H1 (cell line): ENCODE data around the gene RGS6. TPM values are rescaled to one million over a fixed set of nuclear protein-coding genes. Genes with fewer than 3 reads are reported as not detected.

Source experiments
- CTCF ChIA-PET: fragments of 300-600 bp; sonication (Branson Sonifier 250); formaldehyde crosslinking; loops from one replicate; lab custom pipeline; 2021; ENCODE audit not compliant: partially characterized antibody; lab: Charles Lee
- POLR2A ChIA-PET: fragments of 300-600 bp; sonication (Branson Sonifier 250); formaldehyde crosslinking; loops from one replicate; lab custom pipeline; 2021; ENCODE audit warnings: inconsistent platforms; ENCODE audit not compliant: partially characterized antibody; lab: Charles Lee
- DNase-seq, 2 experiments: peaks; one replicate each; pipeline versions ENCODE4 v3.0.0 to v3.0.0-alpha.2; 2010 to 2022; ENCODE audit warnings: low spot score in 2 of 2, low read depth in 1 of 2, mixed read lengths in 1 of 2
- FAIRE-seq: peaks from 2 replicates; lab custom pipeline; 2011; peaks lifted over from hg19 to GRCh38; lab: Jason Lieb, UNC
- H2AFZ ChIP-seq: 2 replicates; pipeline ENCODE4 v1.8.1; 2012; ENCODE audit warnings: low read length, inconsistent platforms
- H2AK5ac ChIP-seq: 2 replicates; pipeline ENCODE4 v1.6.1; 2013; ENCODE audit warnings: low read depth, low read length
- H2BK120ac ChIP-seq: replicated peaks from 2 replicates; pipeline ENCODE3; 2013; ENCODE audit warnings: low read depth, low read length, inconsistent platforms
- H2BK12ac ChIP-seq: 2 replicates; pipeline ENCODE4 v1.6.1; 2013; ENCODE audit warnings: low read depth, low read length
- H2BK15ac ChIP-seq: 2 replicates; pipeline ENCODE4 v1.6.1; 2013; ENCODE audit warnings: low read length
- H2BK20ac ChIP-seq: 2 replicates; pipeline ENCODE4 v1.6.1; 2013; ENCODE audit warnings: low read length
- H2BK5ac ChIP-seq: 2 replicates; pipeline ENCODE4 v1.6.1; 2013; ENCODE audit warnings: low read depth, low read length
- H3K14ac ChIP-seq: 2 replicates; pipeline ENCODE4 v1.6.1; 2013; ENCODE audit warnings: inconsistent platforms; ENCODE audit not compliant: insufficient read length
- H3K18ac ChIP-seq: 2 replicates; pipeline ENCODE4 v1.6.1; 2013; ENCODE audit warnings: low read length; ENCODE audit errors: extremely low read depth
- H3K23ac ChIP-seq: 2 replicates; pipeline ENCODE4 v1.6.1; 2013; ENCODE audit warnings: inconsistent platforms; ENCODE audit not compliant: insufficient read length
- H3K23me2 ChIP-seq: 2 replicates; pipeline ENCODE4 v1.6.1; 2013; ENCODE audit warnings: low read depth, low read length
- H3K27ac ChIP-seq: 2 replicates; pipeline ENCODE4 v1.6.1; 2011; ENCODE audit warnings: low read depth, low read length, inconsistent platforms
- H3K27me3 ChIP-seq, 4 experiments: replicated peaks in 1 of 4; 1 replicate in 1 of 4; 2 replicates in 3 of 4; pipeline versions ENCODE4 v1.6.1 to v1.8.1; 2011 to 2013; ENCODE audit warnings: low read length in 3 of 4, mild to moderate bottlenecking in 3 of 4, inconsistent platforms in 2 of 4, mixed read lengths in 2 of 4, moderate library complexity in 1 of 4; ENCODE audit not compliant: control insufficient read depth in 3 of 4, insufficient read depth in 3 of 4; ENCODE audit errors: extremely low read depth in 1 of 4
- H3K36me3 ChIP-seq, 4 experiments: 2 replicates each; pipeline versions ENCODE4 v1.6.1 to v1.8.1; 2011 to 2013; ENCODE audit warnings: mild to moderate bottlenecking in 4 of 4, low read length in 3 of 4, moderate library complexity in 2 of 4, control low read depth in 1 of 4, inconsistent platforms in 1 of 4; ENCODE audit not compliant: insufficient read depth in 4 of 4, control insufficient read depth in 2 of 4
- H3K4ac ChIP-seq: replicated peaks from 2 replicates; pipeline ENCODE3; 2013; ENCODE audit warnings: low read length, low read depth, mixed read lengths, inconsistent platforms; ENCODE audit not compliant: insufficient read length
- H3K4me1 ChIP-seq, 4 experiments: replicated peaks in 1 of 4; 1 replicate in 1 of 4; 2 replicates in 3 of 4; pipeline versions ENCODE4 v1.6.1 to v1.8.1; 2011 to 2013; ENCODE audit warnings: low read length in 3 of 4, inconsistent platforms in 2 of 4, mixed read lengths in 1 of 4; ENCODE audit not compliant: insufficient read depth in 4 of 4, control insufficient read depth in 3 of 4
- H3K4me2 ChIP-seq, 2 experiments: 2 replicates each; pipeline versions ENCODE4 v1.6.1 to v1.8.1; 2011 to 2013; ENCODE audit warnings: low read depth in 2 of 2, low read length in 2 of 2, control low read depth in 1 of 2, inconsistent platforms in 1 of 2, mild to moderate bottlenecking in 1 of 2; ENCODE audit not compliant: insufficient read depth in 1 of 2
- H3K4me3 ChIP-seq, 4 experiments: fragments of 200-600, 300-600 bp in 1 of 4; sonication (generic), shearing (Covaris generic), sonication (Bioruptor Twin) in 1 of 4; 2 replicates each; pipeline versions ENCODE4 v1.5.1 to v1.8.1; 2011 to 2016; ENCODE audit warnings: low read length in 4 of 4, low read depth in 3 of 4, control low read depth in 2 of 4, inconsistent platforms in 2 of 4, mild to moderate bottlenecking in 2 of 4, mixed read lengths in 1 of 4, moderate library complexity in 1 of 4; ENCODE audit not compliant: insufficient read depth in 2 of 4; ENCODE audit errors: extremely low read depth in 1 of 4
- H3K56ac ChIP-seq: replicated peaks from 2 replicates; pipeline ENCODE3; 2013; ENCODE audit warnings: low read depth, mild to moderate bottlenecking, mixed read lengths, low read length, inconsistent platforms; ENCODE audit not compliant: insufficient read length
- H3K79me1 ChIP-seq: 2 replicates; pipeline ENCODE4 v1.6.1; 2013; ENCODE audit warnings: low read depth, low read length, control low read depth
- H3K79me2 ChIP-seq, 2 experiments: 2 replicates each; pipeline versions ENCODE4 v1.6.1 to v1.8.1; 2012 to 2013; ENCODE audit warnings: low read length in 2 of 2, mild to moderate bottlenecking in 2 of 2, inconsistent platforms in 1 of 2; ENCODE audit not compliant: insufficient read depth in 2 of 2, control insufficient read depth in 1 of 2
- H3K9ac ChIP-seq, 4 experiments: replicated peaks in 1 of 4; 1 replicate in 1 of 4; 2 replicates in 3 of 4; pipeline versions ENCODE4 v1.6.1 to v1.8.1; 2011 to 2013; ENCODE audit warnings: low read depth in 3 of 4, low read length in 3 of 4, control low read depth in 2 of 4, mild to moderate bottlenecking in 2 of 4, moderate library complexity in 2 of 4, inconsistent platforms in 1 of 4; ENCODE audit errors: extremely low read depth in 1 of 4
- H3K9me3 ChIP-seq, 2 experiments: 2 replicates each; pipeline versions ENCODE4 v1.6.1 to v1.8.1; 2012 to 2013; ENCODE audit warnings: mild to moderate bottlenecking in 2 of 2, moderate library complexity in 2 of 2, control low read depth in 1 of 2, inconsistent platforms in 1 of 2, low read depth in 1 of 2, low read length in 1 of 2, mixed read lengths in 1 of 2; ENCODE audit not compliant: insufficient read depth in 2 of 2
- H4K20me1 ChIP-seq, 2 experiments: replicated peaks in 1 of 2; 2 replicates each; pipeline versions ENCODE3 to v1.8.1; 2011 to 2013; ENCODE audit warnings: inconsistent platforms in 2 of 2, low read length in 2 of 2, mild to moderate bottlenecking in 1 of 2; ENCODE audit not compliant: insufficient read depth in 2 of 2, control insufficient read depth in 1 of 2
- H4K5ac ChIP-seq: 2 replicates; pipeline ENCODE4 v1.6.1; 2013; ENCODE audit warnings: low read length, low read depth, mixed read lengths, inconsistent platforms; ENCODE audit not compliant: insufficient read length
- H4K8ac ChIP-seq: 2 replicates; pipeline ENCODE4 v1.8.0; 2013; ENCODE audit warnings: mild to moderate bottlenecking, moderate library complexity, low read length, inconsistent platforms; ENCODE audit not compliant: insufficient read depth; ENCODE audit errors: extremely low read depth
- H4K91ac ChIP-seq: replicated peaks from 2 replicates; pipeline ENCODE3; 2013; ENCODE audit warnings: low read length, mixed read lengths, inconsistent platforms; ENCODE audit not compliant: insufficient read length
- KDM1A ChIP-seq: fragments of 200-600, 300-600 bp; sonication (generic); IDR thresholded peaks from 2 replicates; pipeline ENCODE4 v1.7.1; 2016; ENCODE audit warnings: mild to moderate bottlenecking, low read length, borderline replicate concordance
- RBBP5 ChIP-seq: IDR thresholded peaks from 2 replicates; pipeline ENCODE4 v1.7.1; 2012; ENCODE audit warnings: low read depth, mild to moderate bottlenecking, inconsistent platforms, low read length, moderate library complexity, borderline replicate concordance
- SIX5 ChIP-seq: IDR thresholded peaks from 2 replicates; pipeline ENCODE4 v1.6.1; 2011; ENCODE audit warnings: mild to moderate bottlenecking, low read depth, low read length
- SRF ChIP-seq: IDR thresholded peaks from 2 replicates; pipeline ENCODE4 v1.6.1; 2011; ENCODE audit warnings: mild to moderate bottlenecking, low read depth, low read length, moderate library complexity
- WGBS, 2 experiments: shearing (Covaris generic) in 1 of 2; methylation state at CpG; one replicate each; pipeline versions ENCODE4 v1.1.6 to v1.1.7; 2013 to 2015; ENCODE audit warnings: low lambda C conversion rate in 2 of 2, mixed read lengths in 2 of 2, inconsistent platforms in 1 of 2, low coverage in 1 of 2, missing lambda C conversion rate in 1 of 2; ENCODE audit not compliant: insufficient replicate concordance in 2 of 2, insufficient coverage in 1 of 2, insufficient read length in 1 of 2; ENCODE audit errors: extremely low coverage in 1 of 2, missing lambda C conversion rate in 1 of 2; 5-methylcytosine and 5-hydroxymethylcytosine counted together
- polyA plus RNA-seq, 7 experiments: library from polyadenylated mRNA; depleted of rRNA in 3 of 7; stranded (reverse) in 5 of 7; unstranded in 2 of 7; fragments of >200 nt in 5 of 7; fragments of 200-250 nt in 2 of 7; gene quantifications; 1 replicate in 5 of 7; 2 replicates in 1 of 7; 4 replicates in 1 of 7; pipeline versions ENCODE4 v1.2.1 to v1.2.3, GENCODE V29; 2011 to 2013; ENCODE audit warnings: missing spikeins in 2 of 7, mixed read lengths in 2 of 7
- total RNA-seq: library from RNA; stranded (reverse); fragmentation: NEBNext Ultra II Directional; extraction: Animal tissue kit (Norgen Biotek cat#: 25700); gene quantifications from 2 replicates; pipeline ENCODE4 v1.2.1, GENCODE V29; 2021

Gene RGS6
- total and polyA plus RNA-seq, 2 of the 8 experiments (the other 6 are each of a cell fraction or from before 2014, with no cell fraction given) = 0.26 to 1.1 TPM

DNA sequence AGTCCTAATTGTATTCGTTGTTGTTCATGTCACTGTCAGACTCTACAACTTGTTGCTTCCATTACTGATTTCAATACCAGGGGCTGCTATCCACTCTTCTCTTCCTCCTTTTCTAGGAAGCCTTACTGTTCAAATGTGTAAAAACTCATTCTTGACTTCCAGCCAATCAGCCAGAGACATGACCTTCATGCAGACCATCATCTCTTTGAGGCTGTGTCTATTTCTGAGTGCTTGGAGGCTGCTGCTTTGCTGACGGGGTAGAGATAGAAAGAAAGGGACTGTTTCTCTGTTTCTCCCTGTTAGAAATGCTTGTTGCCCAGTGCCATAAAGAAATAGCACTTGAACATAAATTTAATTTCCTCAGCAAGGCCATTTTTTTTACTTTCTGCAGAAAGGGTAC, 282.9 kb downstream of the RGS6 start:
- 86% methylated on average over 2 of the region's 2 CpGs; no CpG with 5 or more reads in 1 of the 2 experiments for WGBS, 2 experiments
- FAIRE-seq = no peak
- POLR2A ChIA-PET = no interaction called here

More for the DNA sequence above, 282.9 kb downstream of the RGS6 start:
- no peak for DNase-seq
- H4K8ac ChIP-seq = no peak overlapping the region
- H3K4me3 ChIP-seq = no peak overlapping the region
- no peak overlapping the region for H3K27ac ChIP-seq
- CTCF ChIA-PET = no interaction called here
- H2AFZ ChIP-seq = no peak overlapping the region
- no peaks in the 10 kb centered on the region for H3K36me3 ChIP-seq
- H2BK15ac ChIP-seq = no peak overlapping the region
- no peak overlapping the region for H3K18ac ChIP-seq
- no peak overlapping the region for H2BK120ac ChIP-seq
- H4K5ac ChIP-seq = no peak overlapping the region
- H3K79me2 ChIP-seq = no peaks in the 10 kb centered on the region
- no peak overlapping the region for H2BK20ac ChIP-seq
- no peak overlapping the region for H2BK5ac ChIP-seq
- H2AK5ac ChIP-seq = no peak overlapping the region
- TF ChIP-seq SRF (no peak), SIX5 (no peak), RBBP5 (no peak), KDM1A (no peak)
- no peak overlapping the region for H3K4me2 ChIP-seq
- H4K20me1 ChIP-seq = no peaks in the 10 kb centered on the region
- H3K27me3 ChIP-seq = no peaks in the 10 kb centered on the region
- H3K9me3 ChIP-seq = no peaks in the 10 kb centered on the region; a peak in 1 of 4 replicates
- H3K9ac ChIP-seq = no peak overlapping the region
- H3K23ac ChIP-seq = no peak overlapping the region
- no peaks in the 10 kb centered on the region for H3K23me2 ChIP-seq
- no peak overlapping the region for H3K4ac ChIP-seq
- H4K91ac ChIP-seq = no peak overlapping the region
- H3K56ac ChIP-seq = no peak overlapping the region
- no peaks in the 10 kb centered on the region for H3K79me1 ChIP-seq
- H3K14ac ChIP-seq = no peak overlapping the region
- H3K4me1 ChIP-seq = no peaks in the 10 kb centered on the region
- no peak overlapping the region for H2BK12ac ChIP-seq
